GM13977 (cell line): ENCODE results near the gene PRSS56.

Experiments
- DNase-seq: peaks from one replicate; pipeline ENCODE4 v3.0.0; 2012; ENCODE audit warnings: low spot score
- CTCF ChIP-seq: IDR thresholded peaks from 2 replicates; pipeline ENCODE4 v1.5.1; 2012; ENCODE audit warnings: mild to moderate bottlenecking, control low read depth; ENCODE audit not compliant: insufficient read depth; ENCODE audit errors: extremely low read depth, missing control alignments
- in situ Hi-C: fragments of 300-500 bp; cut with MboI; formaldehyde crosslinking; loops from one replicate; pipeline ENCODE4 v1.12.0; 2022; ENCODE audit warnings: low sequenced_read_pairs, low pct_unique_long_range_greater_than_20kb, mixed read lengths, inconsistent platforms; ENCODE audit not compliant: unreplicated experiment

Gene PRSS56

GRCh38 chr2:232503809-232504323 is 16.3 kb upstream of the PRSS56 start:
- no peak for TF ChIP-seq CTCF
- no peak for DNase-seq
- in situ Hi-C loops = no loop called here

- in situ Hi-C loops = no loop called here
- TF ChIP-seq CTCF = no peak
- DNase-seq = no peak
These were observed 15.8 kb upstream of the PRSS56 start for GRCh38 chr2:232504438-232504837.

- in situ Hi-C loops = no loop called here
- no peak for TF ChIP-seq CTCF
- DNase-seq = no peak
These were observed 14.3 kb upstream of the PRSS56 start for GRCh38 chr2:232505856-232506255.

GRCh38 chr2:232506709-232507108 is 13.5 kb upstream of the PRSS56 start:
- in situ Hi-C loops = no loop called here
- no peak for TF ChIP-seq CTCF
- DNase-seq = no peak

- in situ Hi-C loops = no loop called here
- no peak for DNase-seq
These were observed 11.9 kb upstream of the PRSS56 start for GRCh38 chr2:232508251-232508650.

GRCh38 chr2:232511336-232511890 is 8.8 kb upstream of the PRSS56 start:
- no peak for TF ChIP-seq CTCF
- no peak for DNase-seq
- in situ Hi-C loops = no loop called here

More at GRCh38 chr2:232508251-232508650, 11.9 kb upstream of the PRSS56 start:
- TF ChIP-seq CTCF = no peak
